RWPE2 (cell line): ENCODE data around the gene GOLGA8K.
"Not testable (repeated sequence)": the region's sequence is repeated elsewhere in the genome, so short reads cannot be mapped to it uniquely, and the experiment has no call there.

ENCODE experiments used
- ATAC-seq: fragments of 200-7000 bp; cut with Tn5 transposase; 3 replicates; pipeline ENCODE4 v1.9.1; 2021; ENCODE audit warnings: low read depth
- DNase-seq: peaks from one replicate; pipeline ENCODE4 v3.0.0-alpha.2; 2020; ENCODE audit warnings: low spot score
- H3K27ac ChIP-seq: fragments of 450-650 bp; 2 replicates; pipeline ENCODE4 v1.5.1; 2017; ENCODE audit warnings: mild to moderate bottlenecking; ENCODE audit not compliant: poor library complexity, severe bottlenecking
- H3K27me3 ChIP-seq: fragments of 250-450 bp; sonication (Bioruptor Pico); 2 replicates; pipeline ENCODE4 v1.5.1; 2021; ENCODE audit warnings: mild to moderate bottlenecking, moderate library complexity; ENCODE audit not compliant: insufficient read depth, poor library complexity, severe bottlenecking
- H3K36me3 ChIP-seq: fragments of 250-450 bp; sonication (Bioruptor Pico); 2 replicates; pipeline ENCODE4 v1.5.1; 2020; ENCODE audit warnings: low read depth, mild to moderate bottlenecking, moderate library complexity
- H3K4me1 ChIP-seq: fragments of 250-450 bp; sonication (Bioruptor Pico); 2 replicates; pipeline ENCODE4 v1.5.1; 2021; ENCODE audit warnings: mild to moderate bottlenecking, moderate library complexity; ENCODE audit not compliant: insufficient read depth, poor library complexity, severe bottlenecking
- H3K4me3 ChIP-seq: fragments of 250-450 bp; sonication (Bioruptor Pico); 2 replicates; pipeline ENCODE4 v1.5.1; 2021; ENCODE audit warnings: mild to moderate bottlenecking, moderate library complexity; ENCODE audit not compliant: severe bottlenecking
- H3K9me3 ChIP-seq: fragments of 250-450 bp; sonication (Bioruptor Pico); 2 replicates; pipeline ENCODE4 v1.5.1; 2021; ENCODE audit warnings: mild to moderate bottlenecking, moderate library complexity; ENCODE audit not compliant: severe bottlenecking

The GOLGA8K gene

DNA sequence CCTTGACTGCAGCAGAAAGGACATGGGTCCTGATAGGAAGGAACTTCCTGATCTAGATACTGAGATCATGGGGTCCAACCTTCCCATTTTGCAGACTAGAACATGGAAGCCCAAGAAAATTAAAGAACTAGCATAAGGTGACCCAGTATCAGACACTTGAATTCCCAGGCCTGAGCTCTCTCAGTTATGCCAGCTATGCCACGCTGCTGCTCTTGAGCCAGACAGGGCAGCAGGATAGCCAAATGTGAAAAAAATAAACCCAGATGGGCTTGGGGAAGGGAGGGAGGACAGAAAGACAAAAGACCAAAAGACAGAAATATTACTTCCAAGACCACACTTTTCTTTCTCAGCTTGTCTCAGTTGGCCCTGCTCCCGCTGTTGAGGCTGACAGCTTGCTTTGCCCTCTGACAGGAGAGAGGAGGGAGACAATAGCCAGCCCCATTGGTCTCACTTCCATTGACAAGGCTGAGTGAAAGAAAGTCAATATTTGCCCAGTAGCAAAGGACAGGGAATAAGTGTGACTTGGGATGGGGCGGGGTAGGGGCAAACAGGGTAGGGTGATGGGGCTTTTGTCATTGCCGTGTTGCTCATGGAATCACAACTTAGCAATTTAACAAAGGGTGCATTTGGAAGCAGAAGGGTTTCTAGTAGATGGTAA is 52.4 kb downstream of the GOLGA8K start:
- H3K9me3 ChIP-seq, H3K4me1 ChIP-seq, H3K27me3 ChIP-seq, DNase-seq, ATAC-seq, H3K27ac ChIP-seq, H3K36me3 ChIP-seq, H3K4me3 ChIP-seq: not testable (repeated sequence)

DNA sequence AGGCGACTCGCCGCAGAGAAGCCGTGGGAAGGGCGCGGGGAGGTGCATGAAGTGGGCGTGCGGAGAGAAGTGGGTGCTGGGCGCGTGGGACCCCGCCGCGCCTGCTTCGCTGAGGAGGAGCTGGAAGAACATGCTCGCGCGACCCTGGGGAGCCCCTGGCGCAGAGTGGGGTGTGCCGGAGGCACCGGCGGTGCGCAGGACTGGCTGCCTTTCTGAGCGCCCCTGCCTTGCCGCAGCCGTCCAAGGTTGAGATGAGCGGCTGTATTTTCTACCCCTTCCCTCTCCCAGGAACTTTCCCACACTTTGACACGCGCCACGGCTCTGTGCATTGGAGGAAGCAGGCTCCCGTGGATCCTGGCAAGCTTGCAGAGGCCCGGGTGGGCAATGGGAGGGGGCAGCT is 56.1 kb downstream of the GOLGA8K start:
- not testable (repeated sequence) for H3K4me1 ChIP-seq, ATAC-seq, H3K4me3 ChIP-seq

DNA sequence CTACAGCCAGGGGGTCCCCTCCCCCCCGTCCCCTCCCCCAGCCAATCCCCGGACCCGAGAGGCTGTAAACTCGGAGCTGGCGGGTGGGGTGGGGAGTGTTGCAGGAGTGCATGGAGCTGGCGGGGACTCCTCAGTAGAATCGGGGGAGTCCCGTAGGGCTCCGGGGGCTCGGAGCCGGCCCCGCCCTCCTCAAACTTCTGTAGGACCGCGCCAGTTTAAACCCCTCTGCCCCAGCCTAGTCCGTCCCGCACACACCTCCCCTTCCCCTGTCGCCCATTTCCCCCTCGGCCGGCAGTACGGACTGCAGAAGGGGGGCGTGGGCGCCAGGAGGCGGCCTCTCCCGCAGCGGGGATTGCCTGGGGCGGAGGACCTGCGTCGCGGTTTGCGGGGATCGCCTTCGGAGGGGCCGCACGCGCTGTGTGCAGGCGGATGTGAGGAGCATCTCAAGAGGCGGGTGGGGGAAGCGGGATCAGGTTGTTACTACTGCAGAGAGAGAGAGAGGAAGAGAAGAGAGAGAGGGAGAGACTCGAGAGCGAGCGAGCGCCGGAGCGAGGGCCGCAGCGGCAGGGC is 57.0 kb downstream of the GOLGA8K start:
- not testable (repeated sequence) for H3K9me3 ChIP-seq, H3K4me3 ChIP-seq, H3K27me3 ChIP-seq, H3K4me1 ChIP-seq, ATAC-seq, DNase-seq, H3K27ac ChIP-seq, H3K36me3 ChIP-seq

More for the DNA sequence above, 56.1 kb downstream of the GOLGA8K start:
- H3K9me3 ChIP-seq, DNase-seq, H3K27me3 ChIP-seq, H3K36me3 ChIP-seq, H3K27ac ChIP-seq: not testable (repeated sequence)

DNA sequence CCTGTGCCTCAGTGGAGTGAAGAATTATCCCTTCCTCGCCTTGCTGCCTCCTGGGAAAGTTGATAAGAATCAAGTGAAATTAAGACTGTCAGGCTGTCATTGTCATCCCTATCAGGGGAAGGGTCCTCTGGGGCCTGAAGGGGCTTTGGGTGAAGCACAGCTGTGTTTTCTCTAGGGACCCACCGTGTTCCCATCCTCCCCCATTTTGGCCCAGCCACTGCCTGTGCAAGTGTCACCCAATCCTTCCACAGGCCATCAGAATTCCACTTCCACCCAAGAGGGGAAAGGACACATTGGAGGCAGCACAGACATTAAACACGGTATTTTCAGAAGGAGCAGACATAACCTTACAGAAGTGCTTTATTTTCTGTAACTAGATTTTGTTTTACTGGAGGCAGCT is 59.2 kb downstream of the GOLGA8K start:
- H3K4me1 ChIP-seq, ATAC-seq, H3K27ac ChIP-seq, H3K4me3 ChIP-seq, H3K27me3 ChIP-seq, H3K36me3 ChIP-seq, DNase-seq, H3K9me3 ChIP-seq: not testable (repeated sequence)
